Parathyroid adenoma (tissue), 2 donors: ENCODE data around the gene TNIP3.

Experiments
- H2AFZ ChIP-seq: fragments of 300-600 bp; sonication (generic); one replicate; pipeline ENCODE4 v1.7.0; 2017; ENCODE audit warnings: antibody characterized with exemption, mild to moderate bottlenecking
- H3K27ac ChIP-seq: fragments of 300-600 bp; sonication (generic); one replicate; pipeline ENCODE4 v1.7.0; 2017
- H3K27me3 ChIP-seq: fragments of 300-600 bp; sonication (generic); one replicate; pipeline ENCODE4 v1.7.0; 2017; ENCODE audit warnings: low read length; ENCODE audit not compliant: control insufficient read depth, insufficient read depth
- H3K36me3 ChIP-seq: fragments of 300-600 bp; sonication (generic); one replicate; pipeline ENCODE4 v1.7.0; 2017; ENCODE audit warnings: low read length; ENCODE audit not compliant: control insufficient read depth, insufficient read depth
- H3K4me1 ChIP-seq: fragments of 300-600 bp; sonication (generic); one replicate; pipeline ENCODE4 v1.7.0; 2017; ENCODE audit warnings: control low read depth
- H3K4me2 ChIP-seq: fragments of 300-600 bp; sonication (generic); one replicate; pipeline ENCODE4 v1.7.0; 2017; ENCODE audit warnings: low read length
- H3K4me3 ChIP-seq: fragments of 300-600 bp; sonication (generic); one replicate; pipeline ENCODE4 v1.7.0; 2017; ENCODE audit warnings: low read depth, low read length
- H3K79me2 ChIP-seq: fragments of 300-600 bp; sonication (generic); one replicate; pipeline ENCODE4 v1.7.0; 2017; ENCODE audit warnings: control low read depth
- H3K9ac ChIP-seq: fragments of 300-600 bp; sonication (generic); one replicate; pipeline ENCODE4 v1.7.0; 2017; ENCODE audit warnings: mild to moderate bottlenecking
- H3K9me3 ChIP-seq: fragments of 300-600 bp; sonication (generic); one replicate; pipeline ENCODE4 v1.7.0; 2017; ENCODE audit warnings: low read length; ENCODE audit not compliant: control insufficient read depth
- TF ChIP-seq, protein P1 (sequence below): fragments of 300-600 bp; sonication (generic); IDR thresholded peaks from one replicate; pipeline ENCODE4 v1.7.0; 2017; ENCODE audit warnings: antibody characterized with exemption, mild to moderate bottlenecking
- donor health status: primary hyperparathyroidism.

TNIP3 gene

GRCh38 chr4:121122661-121123060 lies 41.5 kb downstream of the TNIP3 start:
- Histone ChIP-seq H3K79me2 (no peaks in the 10 kb centered on the region), H2AFZ (no peak overlapping the region), H3K4me2 (no peak overlapping the region), H3K27ac (no peak overlapping the region), H3K4me3 (no peak overlapping the region), H3K9ac (no peak overlapping the region), H3K27me3 (no peaks in the 10 kb centered on the region), H3K36me3 (no peaks in the 10 kb centered on the region), H3K4me1 (no peaks in the 10 kb centered on the region), H3K9me3 (no peaks in the 10 kb centered on the region)
- TF ChIP-seq, protein P1, sequence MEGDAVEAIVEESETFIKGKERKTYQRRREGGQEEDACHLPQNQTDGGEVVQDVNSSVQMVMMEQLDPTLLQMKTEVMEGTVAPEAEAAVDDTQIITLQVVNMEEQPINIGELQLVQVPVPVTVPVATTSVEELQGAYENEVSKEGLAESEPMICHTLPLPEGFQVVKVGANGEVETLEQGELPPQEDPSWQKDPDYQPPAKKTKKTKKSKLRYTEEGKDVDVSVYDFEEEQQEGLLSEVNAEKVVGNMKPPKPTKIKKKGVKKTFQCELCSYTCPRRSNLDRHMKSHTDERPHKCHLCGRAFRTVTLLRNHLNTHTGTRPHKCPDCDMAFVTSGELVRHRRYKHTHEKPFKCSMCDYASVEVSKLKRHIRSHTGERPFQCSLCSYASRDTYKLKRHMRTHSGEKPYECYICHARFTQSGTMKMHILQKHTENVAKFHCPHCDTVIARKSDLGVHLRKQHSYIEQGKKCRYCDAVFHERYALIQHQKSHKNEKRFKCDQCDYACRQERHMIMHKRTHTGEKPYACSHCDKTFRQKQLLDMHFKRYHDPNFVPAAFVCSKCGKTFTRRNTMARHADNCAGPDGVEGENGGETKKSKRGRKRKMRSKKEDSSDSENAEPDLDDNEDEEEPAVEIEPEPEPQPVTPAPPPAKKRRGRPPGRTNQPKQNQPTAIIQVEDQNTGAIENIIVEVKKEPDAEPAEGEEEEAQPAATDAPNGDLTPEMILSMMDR, result no peak

DNA sequence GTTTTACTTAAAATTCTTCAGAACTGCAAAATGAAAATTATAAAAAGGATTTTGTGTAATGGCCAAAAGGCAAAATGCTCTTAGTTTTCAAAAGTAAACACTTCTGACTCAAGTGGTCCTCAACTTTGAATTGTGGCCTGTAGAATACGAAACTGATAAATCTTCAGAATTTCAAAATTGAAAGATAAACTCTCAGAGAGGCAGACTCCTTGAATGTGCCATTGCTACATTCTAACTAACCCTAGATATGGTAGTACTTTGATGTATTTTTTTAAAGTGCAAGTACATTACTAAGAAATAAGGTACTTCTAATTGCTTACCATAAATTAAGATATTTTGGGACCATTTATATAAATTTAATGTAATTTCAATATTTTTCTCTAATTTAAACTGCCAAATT lies 44.4 kb downstream of the TNIP3 start:
- H3K4me1 ChIP-seq, result no peaks in the 10 kb centered on the region
- no peak overlapping the region for H3K27ac ChIP-seq
- no peaks in the 10 kb centered on the region for H3K36me3 ChIP-seq
- H3K79me2 ChIP-seq, result no peaks in the 10 kb centered on the region
- no peak overlapping the region for H3K4me2 ChIP-seq
- no peak overlapping the region for H2AFZ ChIP-seq
- H3K9ac ChIP-seq, result no peak overlapping the region
- no peaks in the 10 kb centered on the region for H3K9me3 ChIP-seq
- TF ChIP-seq, protein P1, result no peak
- no peaks in the 10 kb centered on the region for H3K27me3 ChIP-seq
- no peak overlapping the region for H3K4me3 ChIP-seq

GRCh38 chr4:121118344-121118743 lies 45.8 kb downstream of the TNIP3 start:
- H3K9ac ChIP-seq, result no peak overlapping the region
- no peaks in the 10 kb centered on the region for H3K79me2 ChIP-seq
- H3K4me2 ChIP-seq, result no peak overlapping the region
- H2AFZ ChIP-seq, result no peak overlapping the region
- H3K4me3 ChIP-seq, result no peak overlapping the region
- no peaks in the 10 kb centered on the region for H3K27me3 ChIP-seq
- TF ChIP-seq, protein P1, result no peak
- no peaks in the 10 kb centered on the region for H3K9me3 ChIP-seq
- no peaks in the 10 kb centered on the region for H3K36me3 ChIP-seq
- no peak overlapping the region for H3K27ac ChIP-seq
- no peaks in the 10 kb centered on the region for H3K4me1 ChIP-seq

GRCh38 chr4:121114756-121115155 lies 49.4 kb downstream of the TNIP3 start:
- Histone ChIP-seq H3K4me3 (no peak overlapping the region), H3K36me3 (no peaks in the 10 kb centered on the region), H3K79me2 (no peaks in the 10 kb centered on the region), H3K4me2 (no peak overlapping the region), H3K27ac (no peak overlapping the region), H3K27me3 (no peaks in the 10 kb centered on the region), H3K9ac (no peak overlapping the region), H3K4me1 (no peaks in the 10 kb centered on the region), H3K9me3 (no peaks in the 10 kb centered on the region), H2AFZ (no peak overlapping the region)
- TF ChIP-seq, protein P1, result no peak

DNA sequence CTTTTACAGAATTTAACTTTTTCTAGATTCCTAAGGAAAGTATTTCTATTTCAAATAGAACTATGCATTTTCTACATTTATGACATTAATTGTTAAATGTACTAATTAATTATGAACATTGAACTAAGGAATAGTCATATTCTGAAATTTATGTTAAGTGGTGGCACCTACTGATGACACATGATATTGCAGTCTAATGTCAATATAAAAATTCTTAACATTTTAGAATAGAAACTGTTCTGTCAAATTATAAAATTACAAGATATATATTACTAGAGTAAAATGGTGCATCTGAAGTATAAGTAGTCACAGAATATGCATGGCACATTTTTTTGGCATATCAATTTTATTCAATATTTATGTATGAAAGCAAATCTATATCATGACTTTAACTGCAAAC lies 51.6 kb downstream of the TNIP3 start:
- H2AFZ ChIP-seq, result no peak overlapping the region
- no peaks in the 10 kb centered on the region for H3K9me3 ChIP-seq
- H3K27ac ChIP-seq, result no peak overlapping the region
- TF ChIP-seq, protein P1, result no peak
- no peaks in the 10 kb centered on the region for H3K27me3 ChIP-seq
- no peak overlapping the region for H3K9ac ChIP-seq
- no peak overlapping the region for H3K4me3 ChIP-seq
- no peaks in the 10 kb centered on the region for H3K79me2 ChIP-seq
- H3K4me1 ChIP-seq, result no peaks in the 10 kb centered on the region
- no peaks in the 10 kb centered on the region for H3K36me3 ChIP-seq
- H3K4me2 ChIP-seq, result no peak overlapping the region
